SKM-1 (cell line): ENCODE measurements around the gene CD96.
"Not testable (repeated sequence)": the region's sequence is repeated elsewhere in the genome, so short reads cannot be mapped to it uniquely, and the experiment has no call there.

Experiments
- DNase-seq: peaks from one replicate; lab custom pipeline; 2025; ENCODE audit not compliant: unreplicated experiment; lab: John Stamatoyannopoulos, UW

Gene CD96

DNA sequence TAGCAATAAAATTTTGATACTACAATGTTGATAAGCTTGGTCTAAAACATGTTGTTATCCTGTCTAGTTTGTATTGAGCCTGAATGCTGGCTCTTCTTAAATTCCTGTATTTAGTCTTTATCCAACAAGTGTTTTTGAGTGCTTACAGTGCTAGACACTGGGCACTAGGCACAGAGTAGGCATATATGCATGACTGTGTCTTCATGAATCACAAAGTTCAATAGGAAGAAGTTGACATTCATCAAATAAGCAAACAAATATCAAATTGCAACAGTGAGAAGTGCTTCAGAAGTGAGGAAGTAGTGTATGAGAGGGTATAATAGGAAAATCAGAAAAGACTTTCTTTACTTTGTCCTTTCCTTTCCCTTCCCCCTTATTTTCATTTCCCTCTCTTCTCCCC is 6.8 kb downstream of the CD96 start:
- DNase-seq: no peak

DNA sequence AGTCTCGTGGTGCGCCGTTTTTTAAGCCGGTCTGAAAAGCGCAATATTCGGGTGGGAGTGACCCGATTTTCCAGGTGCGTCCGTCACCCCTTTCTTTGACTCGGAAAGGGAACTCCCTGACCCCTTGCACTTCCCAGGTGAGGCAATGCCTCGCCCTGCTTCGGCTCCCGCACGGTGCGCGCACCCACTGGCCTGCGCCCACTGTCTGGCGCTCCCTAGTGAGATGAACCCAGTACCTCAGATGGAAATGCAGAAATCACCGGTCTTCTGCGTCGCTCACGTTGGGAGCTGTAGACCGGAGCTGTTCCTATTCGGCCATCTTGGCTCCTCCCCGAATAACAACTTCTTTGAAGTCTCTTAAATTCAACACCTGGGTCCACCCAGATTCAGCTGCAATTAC is 19.9 kb downstream of the CD96 start:
- not testable (repeated sequence) for DNase-seq

DNA sequence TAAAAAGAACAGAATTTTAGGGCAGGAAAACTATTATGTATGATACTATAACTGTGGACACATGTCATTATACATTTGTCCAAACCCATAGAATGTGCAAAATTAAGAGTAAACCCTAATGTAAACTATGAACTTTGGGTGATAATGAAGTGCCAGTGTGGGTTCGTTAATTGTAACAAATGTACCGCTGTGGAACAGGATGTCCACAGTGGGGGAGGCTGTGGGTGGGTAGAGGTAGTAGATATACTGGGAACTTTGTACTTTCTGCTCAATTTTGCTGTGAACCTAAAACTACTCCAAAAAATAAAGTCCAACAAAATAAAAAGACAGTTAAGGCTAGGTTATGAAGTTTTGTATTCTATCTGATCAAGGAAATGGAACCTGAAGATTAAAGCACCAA is 24.8 kb downstream of the CD96 start:
- DNase-seq: no peak

GRCh38 chr3:111568355-111568754 is 26.4 kb downstream of the CD96 start:
- DNase-seq: no peak

GRCh38 chr3:111568911-111569310 is 26.9 kb downstream of the CD96 start:
- no peak for DNase-seq

GRCh38 chr3:111570404-111571030 is 28.5 kb downstream of the CD96 start:
- DNase-seq: no peak

DNA sequence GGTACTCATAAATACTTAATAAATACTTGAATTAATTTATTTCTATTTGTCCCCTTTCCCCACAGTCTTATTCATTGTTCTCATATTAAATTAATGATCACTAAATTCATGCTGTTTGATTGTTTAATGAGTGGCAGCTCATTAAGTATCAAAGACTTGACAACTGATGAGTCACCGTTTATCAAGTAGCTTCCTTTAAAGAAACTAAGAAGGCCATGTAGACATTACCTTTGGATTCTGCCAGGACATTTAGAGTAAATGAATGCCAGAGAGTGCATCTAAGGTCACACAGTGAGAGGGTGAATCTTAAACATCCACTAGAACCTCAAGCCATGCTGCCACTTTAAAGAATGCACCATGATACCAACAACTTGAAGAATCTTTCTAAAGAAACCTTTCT is 29.3 kb downstream of the CD96 start:
- no peak for DNase-seq

GRCh38 chr3:111571907-111572460 is 30.0 kb downstream of the CD96 start:
- DNase-seq: no peak

DNA sequence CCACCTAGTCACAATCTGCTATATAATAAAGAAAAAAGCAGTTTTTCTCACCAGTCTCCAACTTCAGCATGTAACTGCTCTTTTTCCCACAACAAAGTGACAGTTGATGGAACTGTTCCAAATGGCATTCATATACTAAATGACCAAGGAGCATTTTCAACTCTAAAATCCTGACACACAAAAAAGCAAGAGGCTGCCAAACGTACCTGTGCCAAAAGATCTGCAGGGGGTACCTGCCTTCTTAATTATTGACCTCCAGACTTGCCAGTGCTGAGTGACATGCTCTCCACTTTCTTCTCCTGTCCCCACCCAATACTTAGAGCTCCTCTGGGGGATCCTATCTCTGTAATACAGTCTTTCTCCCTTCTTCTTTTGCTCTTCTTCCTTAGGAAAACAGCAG is 35.1 kb downstream of the CD96 start:
- DNase-seq: no peak

- DNase-seq: no peak
These were observed 36.0 kb downstream of the CD96 start for GRCh38 chr3:111577798-111578685.

- DNase-seq: no peak
These were observed 36.9 kb downstream of the CD96 start for GRCh38 chr3:111578867-111579266.

DNA sequence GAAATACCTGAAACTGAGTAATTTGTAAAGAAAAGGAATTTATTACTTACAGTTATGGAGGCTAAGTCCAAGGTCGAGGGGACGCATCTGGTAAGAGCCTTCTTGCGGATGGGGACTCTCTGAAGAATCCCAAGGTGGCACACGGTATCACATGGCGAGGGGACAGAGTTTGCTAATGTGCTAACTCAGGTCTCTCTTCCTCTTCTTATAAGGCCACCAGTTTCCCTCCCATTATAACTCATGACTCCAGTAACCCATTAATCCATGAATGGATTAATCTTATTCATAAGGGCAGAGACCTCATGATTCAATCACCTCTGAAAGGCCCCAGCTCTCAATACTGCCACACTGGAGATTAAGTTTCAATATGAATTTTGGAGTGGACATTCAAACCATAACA is 37.5 kb downstream of the CD96 start:
- no peak for DNase-seq

- DNase-seq: no peak
These were observed 39.6 kb downstream of the CD96 start for GRCh38 chr3:111581403-111582119.

- DNase-seq: no peak
These were observed 40.1 kb downstream of the CD96 start for GRCh38 chr3:111582120-111582474.

- DNase-seq: no peak
These were observed 42.7 kb downstream of the CD96 start for GRCh38 chr3:111584744-111585143.

- no peak for DNase-seq
These were observed 43.2 kb downstream of the CD96 start for GRCh38 chr3:111585217-111585616.

GRCh38 chr3:111588527-111588926 is 46.5 kb downstream of the CD96 start:
- no peak for DNase-seq

DNA sequence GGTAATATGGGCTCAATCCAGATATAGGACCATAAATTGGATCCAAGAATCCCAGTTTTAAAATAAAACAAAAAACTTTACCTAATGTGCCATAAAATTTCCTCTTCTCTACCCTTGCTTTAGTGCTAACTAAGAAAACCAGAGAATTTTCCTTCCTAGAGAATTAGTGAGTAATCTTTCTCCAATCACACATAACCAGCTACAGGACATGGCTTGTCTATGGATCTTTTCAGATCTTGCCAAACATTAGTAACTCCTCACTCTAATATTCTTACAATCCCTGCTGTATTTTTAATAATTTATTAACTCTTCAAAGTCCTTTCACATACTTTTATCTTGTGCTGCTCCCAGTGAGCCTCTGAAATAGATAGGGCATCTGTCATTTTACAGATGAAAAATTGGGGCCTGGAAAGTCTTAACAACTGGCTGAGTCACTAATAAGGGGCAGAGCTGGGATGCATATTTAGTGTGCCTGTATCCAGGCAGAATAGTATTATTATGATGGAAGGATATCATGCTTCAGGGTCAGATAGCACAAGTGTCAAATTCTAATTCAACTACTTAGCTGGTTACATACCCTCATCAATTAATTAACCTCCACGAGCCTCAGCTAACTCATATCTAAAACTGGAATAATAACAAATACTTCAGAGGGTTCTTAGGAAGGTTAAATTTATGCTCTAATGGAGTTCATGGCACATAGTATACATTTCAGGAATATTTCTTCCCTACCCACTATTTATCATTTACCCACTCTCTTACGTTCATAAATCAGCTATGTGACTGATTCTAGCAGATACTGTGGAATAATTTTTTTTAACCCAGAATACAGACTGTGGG is 47.5 kb downstream of the CD96 start:
- no peak for DNase-seq

DNA sequence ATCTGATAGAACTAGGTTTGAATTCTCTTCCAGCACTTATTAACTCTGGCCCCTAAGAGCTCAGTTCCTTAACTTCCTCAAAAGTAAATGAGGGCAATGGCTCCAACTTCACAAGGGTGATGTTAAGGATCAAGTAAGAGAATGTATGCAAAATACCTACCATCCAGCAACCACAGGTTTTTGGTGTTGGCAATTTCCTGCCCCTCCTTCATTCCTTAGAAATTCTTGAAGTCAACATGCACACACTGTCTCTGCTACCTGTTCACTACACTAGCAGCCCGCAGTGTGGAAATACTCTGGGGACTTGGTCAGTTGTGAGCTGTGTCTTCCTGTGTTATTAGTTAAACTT is 48.1 kb downstream of the CD96 start:
- no peak for DNase-seq

GRCh38 chr3:111591555-111591954 is 49.6 kb downstream of the CD96 start:
- DNase-seq: no peak

- no peak for DNase-seq
These were observed 50.1 kb downstream of the CD96 start for GRCh38 chr3:111592143-111592542.
